ENCODE data around the gene PXMP2. TPM values are rescaled to one million over a fixed set of nuclear protein-coding genes. Genes with fewer than 3 reads are reported as not detected.

PXMP2 gene
- total and polyA plus RNA-seq, 2 of the 8 experiments (the other 6 are each of a cell fraction or from before 2014, with no cell fraction given) = 13.8 to 15.1 TPM

GRCh38 chr12:132649226-132649945 is 38.0 kb upstream of the PXMP2 start (continued):
- TF ChIP-seq, protein P1, sequence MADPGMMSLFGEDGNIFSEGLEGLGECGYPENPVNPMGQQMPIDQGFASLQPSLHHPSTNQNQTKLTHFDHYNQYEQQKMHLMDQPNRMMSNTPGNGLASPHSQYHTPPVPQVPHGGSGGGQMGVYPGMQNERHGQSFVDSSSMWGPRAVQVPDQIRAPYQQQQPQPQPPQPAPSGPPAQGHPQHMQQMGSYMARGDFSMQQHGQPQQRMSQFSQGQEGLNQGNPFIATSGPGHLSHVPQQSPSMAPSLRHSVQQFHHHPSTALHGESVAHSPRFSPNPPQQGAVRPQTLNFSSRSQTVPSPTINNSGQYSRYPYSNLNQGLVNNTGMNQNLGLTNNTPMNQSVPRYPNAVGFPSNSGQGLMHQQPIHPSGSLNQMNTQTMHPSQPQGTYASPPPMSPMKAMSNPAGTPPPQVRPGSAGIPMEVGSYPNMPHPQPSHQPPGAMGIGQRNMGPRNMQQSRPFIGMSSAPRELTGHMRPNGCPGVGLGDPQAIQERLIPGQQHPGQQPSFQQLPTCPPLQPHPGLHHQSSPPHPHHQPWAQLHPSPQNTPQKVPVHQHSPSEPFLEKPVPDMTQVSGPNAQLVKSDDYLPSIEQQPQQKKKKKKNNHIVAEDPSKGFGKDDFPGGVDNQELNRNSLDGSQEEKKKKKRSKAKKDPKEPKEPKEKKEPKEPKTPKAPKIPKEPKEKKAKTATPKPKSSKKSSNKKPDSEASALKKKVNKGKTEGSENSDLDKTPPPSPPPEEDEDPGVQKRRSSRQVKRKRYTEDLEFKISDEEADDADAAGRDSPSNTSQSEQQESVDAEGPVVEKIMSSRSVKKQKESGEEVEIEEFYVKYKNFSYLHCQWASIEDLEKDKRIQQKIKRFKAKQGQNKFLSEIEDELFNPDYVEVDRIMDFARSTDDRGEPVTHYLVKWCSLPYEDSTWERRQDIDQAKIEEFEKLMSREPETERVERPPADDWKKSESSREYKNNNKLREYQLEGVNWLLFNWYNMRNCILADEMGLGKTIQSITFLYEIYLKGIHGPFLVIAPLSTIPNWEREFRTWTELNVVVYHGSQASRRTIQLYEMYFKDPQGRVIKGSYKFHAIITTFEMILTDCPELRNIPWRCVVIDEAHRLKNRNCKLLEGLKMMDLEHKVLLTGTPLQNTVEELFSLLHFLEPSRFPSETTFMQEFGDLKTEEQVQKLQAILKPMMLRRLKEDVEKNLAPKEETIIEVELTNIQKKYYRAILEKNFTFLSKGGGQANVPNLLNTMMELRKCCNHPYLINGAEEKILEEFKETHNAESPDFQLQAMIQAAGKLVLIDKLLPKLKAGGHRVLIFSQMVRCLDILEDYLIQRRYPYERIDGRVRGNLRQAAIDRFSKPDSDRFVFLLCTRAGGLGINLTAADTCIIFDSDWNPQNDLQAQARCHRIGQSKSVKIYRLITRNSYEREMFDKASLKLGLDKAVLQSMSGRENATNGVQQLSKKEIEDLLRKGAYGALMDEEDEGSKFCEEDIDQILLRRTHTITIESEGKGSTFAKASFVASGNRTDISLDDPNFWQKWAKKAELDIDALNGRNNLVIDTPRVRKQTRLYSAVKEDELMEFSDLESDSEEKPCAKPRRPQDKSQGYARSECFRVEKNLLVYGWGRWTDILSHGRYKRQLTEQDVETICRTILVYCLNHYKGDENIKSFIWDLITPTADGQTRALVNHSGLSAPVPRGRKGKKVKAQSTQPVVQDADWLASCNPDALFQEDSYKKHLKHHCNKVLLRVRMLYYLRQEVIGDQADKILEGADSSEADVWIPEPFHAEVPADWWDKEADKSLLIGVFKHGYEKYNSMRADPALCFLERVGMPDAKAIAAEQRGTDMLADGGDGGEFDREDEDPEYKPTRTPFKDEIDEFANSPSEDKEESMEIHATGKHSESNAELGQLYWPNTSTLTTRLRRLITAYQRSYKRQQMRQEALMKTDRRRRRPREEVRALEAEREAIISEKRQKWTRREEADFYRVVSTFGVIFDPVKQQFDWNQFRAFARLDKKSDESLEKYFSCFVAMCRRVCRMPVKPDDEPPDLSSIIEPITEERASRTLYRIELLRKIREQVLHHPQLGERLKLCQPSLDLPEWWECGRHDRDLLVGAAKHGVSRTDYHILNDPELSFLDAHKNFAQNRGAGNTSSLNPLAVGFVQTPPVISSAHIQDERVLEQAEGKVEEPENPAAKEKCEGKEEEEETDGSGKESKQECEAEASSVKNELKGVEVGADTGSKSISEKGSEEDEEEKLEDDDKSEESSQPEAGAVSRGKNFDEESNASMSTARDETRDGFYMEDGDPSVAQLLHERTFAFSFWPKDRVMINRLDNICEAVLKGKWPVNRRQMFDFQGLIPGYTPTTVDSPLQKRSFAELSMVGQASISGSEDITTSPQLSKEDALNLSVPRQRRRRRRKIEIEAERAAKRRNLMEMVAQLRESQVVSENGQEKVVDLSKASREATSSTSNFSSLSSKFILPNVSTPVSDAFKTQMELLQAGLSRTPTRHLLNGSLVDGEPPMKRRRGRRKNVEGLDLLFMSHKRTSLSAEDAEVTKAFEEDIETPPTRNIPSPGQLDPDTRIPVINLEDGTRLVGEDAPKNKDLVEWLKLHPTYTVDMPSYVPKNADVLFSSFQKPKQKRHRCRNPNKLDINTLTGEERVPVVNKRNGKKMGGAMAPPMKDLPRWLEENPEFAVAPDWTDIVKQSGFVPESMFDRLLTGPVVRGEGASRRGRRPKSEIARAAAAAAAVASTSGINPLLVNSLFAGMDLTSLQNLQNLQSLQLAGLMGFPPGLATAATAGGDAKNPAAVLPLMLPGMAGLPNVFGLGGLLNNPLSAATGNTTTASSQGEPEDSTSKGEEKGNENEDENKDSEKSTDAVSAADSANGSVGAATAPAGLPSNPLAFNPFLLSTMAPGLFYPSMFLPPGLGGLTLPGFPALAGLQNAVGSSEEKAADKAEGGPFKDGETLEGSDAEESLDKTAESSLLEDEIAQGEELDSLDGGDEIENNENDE (IDR thresholded peaks at IDR 0.05; ENCODE audit: insufficient replicate concordance, low read length) = no peak
- no peak for TF ChIP-seq HDAC6 (IDR thresholded peaks at IDR 0.05; ENCODE audit: low read depth, low read length)
- TF ChIP-seq, protein P2, sequence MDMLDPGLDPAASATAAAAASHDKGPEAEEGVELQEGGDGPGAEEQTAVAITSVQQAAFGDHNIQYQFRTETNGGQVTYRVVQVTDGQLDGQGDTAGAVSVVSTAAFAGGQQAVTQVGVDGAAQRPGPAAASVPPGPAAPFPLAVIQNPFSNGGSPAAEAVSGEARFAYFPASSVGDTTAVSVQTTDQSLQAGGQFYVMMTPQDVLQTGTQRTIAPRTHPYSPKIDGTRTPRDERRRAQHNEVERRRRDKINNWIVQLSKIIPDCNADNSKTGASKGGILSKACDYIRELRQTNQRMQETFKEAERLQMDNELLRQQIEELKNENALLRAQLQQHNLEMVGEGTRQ (IDR thresholded peaks at IDR 0.05; ENCODE audit: low read length) = no peak
- TF ChIP-seq POLR2A (IDR thresholded peaks at IDR 0.05; ENCODE audit: control extremely low read depth in 1 of 2, low read depth in 2 of 2, low read length in 2 of 2) = no peak
- TF ChIP-seq RBBP5 (IDR thresholded peaks at IDR 0.05; ENCODE audit: borderline replicate concordance, low read depth, low read length) = no peak
- TF ChIP-seq JUND (IDR thresholded peaks at IDR 0.05; ENCODE audit: low read length) = no peak
- no peak for TF ChIP-seq SUZ12 (IDR thresholded peaks at IDR 0.05; ENCODE audit: low read length)
- TF ChIP-seq CBX8 (IDR thresholded peaks at IDR 0.05; ENCODE audit: borderline replicate concordance, low read depth, low read length) = no peak
- TF ChIP-seq KDM4A (IDR thresholded peaks at IDR 0.05; ENCODE audit: low read depth, low read length, severe bottlenecking) = no peak
